Measurements from ENCODE around the gene EPX. TPM values are rescaled to one million over a fixed set of nuclear protein-coding genes. Genes with fewer than 3 reads are reported as not detected.

EPX gene
- total RNA-seq, 4 donors from 2014 or later, result not detected

DNA sequence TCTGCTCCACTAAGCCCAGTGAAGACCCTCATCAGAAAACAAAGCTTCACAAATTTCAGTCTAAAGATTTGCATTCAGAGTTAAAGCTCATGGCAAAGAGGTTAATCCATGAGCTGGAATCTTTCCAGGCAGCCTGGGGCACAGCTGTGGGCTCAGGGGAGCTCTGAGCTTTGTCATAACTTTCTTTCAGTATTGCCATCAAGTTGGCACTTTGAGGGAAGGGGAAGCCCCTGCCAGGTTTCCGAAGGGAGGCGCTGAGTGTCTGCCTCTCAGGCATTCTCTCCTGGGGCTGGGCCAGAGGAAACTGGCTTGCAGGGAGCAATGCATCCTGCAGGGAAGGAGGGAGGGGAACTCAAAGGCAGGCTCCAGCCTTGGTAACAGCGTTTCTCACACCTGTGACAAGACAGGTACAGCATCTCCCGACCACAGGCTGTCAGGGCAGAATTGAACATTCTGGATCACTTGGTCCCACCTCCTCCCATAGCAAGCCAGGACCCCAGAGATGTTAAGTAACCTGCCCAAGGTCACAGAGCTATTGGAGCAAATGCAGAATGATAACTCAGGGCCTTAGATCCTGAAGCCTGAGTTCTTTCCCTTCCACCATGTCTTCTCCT, 49.8 kb downstream of the EPX start:
- Histone ChIP-seq H3K4me1 (peaks cover 0 to 14% (median 0%) of the 10 kb centered on the region in 4 donors), H3K4me3 (no peak overlapping the region), H3K36me3 (no peaks in the 10 kb centered on the region), H3K9me3 (no peaks in the 10 kb centered on the region), H3K27ac (no peak overlapping the region), H3K27me3 (no peaks in the 10 kb centered on the region)
- no peak for DNase-seq
- no peak for TF ChIP-seq POLR2A (IDR thresholded peaks at IDR 0.05)
- TF ChIP-seq, protein P1, sequence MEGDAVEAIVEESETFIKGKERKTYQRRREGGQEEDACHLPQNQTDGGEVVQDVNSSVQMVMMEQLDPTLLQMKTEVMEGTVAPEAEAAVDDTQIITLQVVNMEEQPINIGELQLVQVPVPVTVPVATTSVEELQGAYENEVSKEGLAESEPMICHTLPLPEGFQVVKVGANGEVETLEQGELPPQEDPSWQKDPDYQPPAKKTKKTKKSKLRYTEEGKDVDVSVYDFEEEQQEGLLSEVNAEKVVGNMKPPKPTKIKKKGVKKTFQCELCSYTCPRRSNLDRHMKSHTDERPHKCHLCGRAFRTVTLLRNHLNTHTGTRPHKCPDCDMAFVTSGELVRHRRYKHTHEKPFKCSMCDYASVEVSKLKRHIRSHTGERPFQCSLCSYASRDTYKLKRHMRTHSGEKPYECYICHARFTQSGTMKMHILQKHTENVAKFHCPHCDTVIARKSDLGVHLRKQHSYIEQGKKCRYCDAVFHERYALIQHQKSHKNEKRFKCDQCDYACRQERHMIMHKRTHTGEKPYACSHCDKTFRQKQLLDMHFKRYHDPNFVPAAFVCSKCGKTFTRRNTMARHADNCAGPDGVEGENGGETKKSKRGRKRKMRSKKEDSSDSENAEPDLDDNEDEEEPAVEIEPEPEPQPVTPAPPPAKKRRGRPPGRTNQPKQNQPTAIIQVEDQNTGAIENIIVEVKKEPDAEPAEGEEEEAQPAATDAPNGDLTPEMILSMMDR (IDR thresholded peaks at IDR 0.05), result no peak

DNA sequence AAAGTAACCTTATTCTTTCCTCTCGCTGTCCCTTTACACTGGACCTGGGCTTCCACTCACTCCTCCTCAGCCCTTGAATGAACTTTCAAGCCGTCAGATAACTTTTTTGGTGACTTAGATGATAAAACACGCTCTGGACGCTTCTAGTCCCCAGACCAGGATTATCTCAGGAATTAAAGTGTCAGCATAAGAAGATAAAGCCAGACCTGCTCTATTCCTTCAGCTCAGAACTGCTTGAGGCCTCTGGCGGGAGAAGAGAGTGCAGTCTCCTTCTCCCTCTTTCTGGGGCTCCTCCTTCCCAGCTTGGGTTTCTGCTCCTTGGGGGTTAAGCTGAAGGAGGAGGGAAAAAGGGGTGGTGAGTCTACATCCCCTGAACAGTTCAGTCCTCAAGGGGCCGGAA, 52.4 kb downstream of the EPX start:
- Histone ChIP-seq H3K36me3 (no peaks in the 10 kb centered on the region), H3K4me1 (peaks cover 0 to 31% (median 9%) of the 10 kb centered on the region in 4 donors), H3K27me3 (no peaks in the 10 kb centered on the region), H3K9me3 (no peaks in the 10 kb centered on the region), H3K27ac (peak overlapping the region in 3 of 4 donors; percentile 46 to 91 (median 70)), H3K4me3 (no peak overlapping the region)
- TF ChIP-seq, protein P1 (IDR thresholded peaks at IDR 0.05), result no peak
- no peak for TF ChIP-seq POLR2A (IDR thresholded peaks at IDR 0.05)
- no peak for DNase-seq

DNA sequence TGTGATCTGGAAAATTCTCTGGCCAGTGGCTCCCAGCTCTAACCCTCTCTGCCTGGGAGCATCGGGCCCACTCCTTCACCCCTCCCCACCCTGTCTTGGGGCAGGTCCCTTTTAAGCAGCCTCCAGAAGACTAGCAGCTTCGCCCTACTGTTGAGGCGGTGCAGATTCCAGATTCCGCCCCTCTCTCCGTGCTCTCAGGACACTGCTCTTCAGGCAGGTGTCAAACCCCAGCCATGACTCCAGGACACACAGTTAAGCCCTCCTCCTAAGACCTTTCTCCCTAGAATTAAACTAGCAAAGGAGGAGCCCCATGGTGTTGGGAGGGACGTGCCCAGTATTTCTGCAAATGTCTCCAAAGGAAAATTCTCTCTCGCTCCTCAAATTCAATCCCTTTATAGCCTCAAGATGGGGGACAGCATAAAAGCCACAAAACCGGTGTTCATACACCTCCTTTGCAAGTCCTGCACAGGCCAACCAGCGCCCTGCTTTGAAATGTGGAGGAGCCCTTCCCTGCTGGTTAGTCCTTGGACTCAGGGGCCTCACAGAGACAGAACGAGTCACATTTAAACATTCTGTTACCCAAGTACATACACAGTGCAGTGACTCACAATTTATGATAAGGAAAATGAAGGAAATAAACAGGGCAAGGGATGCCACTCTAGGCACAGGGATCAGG, 53.0 kb downstream of the EPX start:
- Histone ChIP-seq H3K27ac (peak overlapping the region in 3 of 4 donors; percentile 46 to 91 (median 70)), H3K27me3 (no peaks in the 10 kb centered on the region), H3K4me3 (no peak overlapping the region), H3K36me3 (no peaks in the 10 kb centered on the region), H3K4me1 (peaks cover 0 to 31% (median 9%) of the 10 kb centered on the region in 4 donors), H3K9me3 (no peaks in the 10 kb centered on the region)
- DNase-seq, result peak in 2 of 3 donors; percentile 63 to 81
- TF ChIP-seq, protein P1 (IDR thresholded peaks at IDR 0.05), result no peak
- peak in 1 of 2 donors; percentile 48 for TF ChIP-seq POLR2A (IDR thresholded peaks at IDR 0.05)

DNA sequence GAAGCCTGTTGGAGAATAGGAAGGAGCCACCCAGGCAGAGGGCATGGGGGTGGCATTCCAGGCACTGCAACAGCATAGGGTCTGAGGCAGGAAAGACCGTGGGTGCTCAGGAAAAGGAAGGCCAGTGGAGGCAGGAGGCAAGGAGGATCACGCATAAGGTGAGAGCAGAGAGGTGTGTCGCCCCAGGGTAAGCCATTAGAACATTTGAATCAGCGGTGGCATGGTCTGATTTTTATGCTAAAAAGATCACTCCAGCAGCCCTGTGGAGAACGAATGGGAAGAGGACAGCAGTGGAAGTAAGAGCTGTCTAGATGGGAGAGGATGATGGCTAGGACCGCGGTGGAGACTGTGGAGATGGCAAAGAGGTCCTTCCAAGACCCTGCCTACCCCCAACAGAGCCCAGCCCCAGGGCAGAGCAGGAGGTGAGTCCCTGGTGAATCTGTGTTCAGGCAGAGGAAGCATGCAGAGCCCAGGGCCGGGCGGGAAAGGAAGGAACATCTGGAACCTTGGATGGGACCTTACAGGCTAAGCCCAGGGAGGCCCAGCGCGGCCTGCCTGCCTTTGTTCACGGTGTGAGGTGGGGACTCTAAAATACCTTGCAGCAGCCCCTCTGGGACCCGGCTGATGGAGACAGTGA, 53.7 kb downstream of the EPX start:
- Histone ChIP-seq H3K27me3 (no peaks in the 10 kb centered on the region), H3K36me3 (no peaks in the 10 kb centered on the region), H3K4me3 (no peak overlapping the region), H3K4me1 (peaks cover 0 to 31% (median 9%) of the 10 kb centered on the region in 4 donors), H3K9me3 (no peaks in the 10 kb centered on the region), H3K27ac (peak overlapping the region in 3 of 4 donors; percentile 63 to 91 (median 70))
- TF ChIP-seq, protein P1 (IDR thresholded peaks at IDR 0.05), result no peak
- TF ChIP-seq POLR2A (IDR thresholded peaks at IDR 0.05), result peak in 1 of 2 donors; percentile 0
- no peak for DNase-seq

DNA sequence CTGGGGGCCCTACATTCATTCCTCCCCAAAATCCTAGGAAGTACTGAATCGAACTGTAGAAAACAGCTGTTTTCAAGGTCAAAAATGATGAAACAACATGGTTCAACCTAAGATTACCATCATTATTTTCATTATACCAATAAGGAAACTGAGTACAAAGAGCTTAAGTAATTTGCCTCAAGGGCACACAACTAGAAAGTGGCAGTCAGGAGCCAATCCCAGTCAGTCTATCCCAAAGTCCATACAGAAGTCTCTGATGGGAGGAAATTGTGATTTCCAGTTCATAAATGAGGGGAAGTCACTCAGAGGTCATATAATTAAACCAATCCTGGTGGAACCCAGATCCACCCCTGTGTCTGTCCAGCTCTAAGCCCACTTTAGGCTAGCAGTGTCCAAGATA, 54.3 kb downstream of the EPX start:
- TF ChIP-seq, protein P1 (IDR thresholded peaks at IDR 0.05), result no peak
- no peak for TF ChIP-seq POLR2A (IDR thresholded peaks at IDR 0.05)
- DNase-seq, result no peak

More for the DNA sequence above, 54.3 kb downstream of the EPX start:
- no peaks in the 10 kb centered on the region for H3K9me3 ChIP-seq
- H3K4me3 ChIP-seq, result no peak overlapping the region
- no peaks in the 10 kb centered on the region for H3K27me3 ChIP-seq
- H3K27ac ChIP-seq, result peak overlapping the region in 3 of 4 donors; percentile 63 to 91 (median 70)
- H3K36me3 ChIP-seq, result no peaks in the 10 kb centered on the region
- H3K4me1 ChIP-seq, result peaks cover 0 to 31% (median 9%) of the 10 kb centered on the region in 4 donors

Data from Peyer's patch (tissue), 4 donors.